GM12801 (cell line): ENCODE measurements around the gene UQCRHL.

ENCODE experiments used
- CTCF ChIP-seq: IDR thresholded peaks from one replicate; pipeline ENCODE4 v1.5.1; 2011; ENCODE audit warnings: control low read depth; ENCODE audit not compliant: insufficient read length; ENCODE audit errors: extremely low read depth

Gene UQCRHL

GRCh38 chr1:15833069-15833679 is 25.7 kb upstream of the UQCRHL start:
- no peak for TF ChIP-seq CTCF

DNA sequence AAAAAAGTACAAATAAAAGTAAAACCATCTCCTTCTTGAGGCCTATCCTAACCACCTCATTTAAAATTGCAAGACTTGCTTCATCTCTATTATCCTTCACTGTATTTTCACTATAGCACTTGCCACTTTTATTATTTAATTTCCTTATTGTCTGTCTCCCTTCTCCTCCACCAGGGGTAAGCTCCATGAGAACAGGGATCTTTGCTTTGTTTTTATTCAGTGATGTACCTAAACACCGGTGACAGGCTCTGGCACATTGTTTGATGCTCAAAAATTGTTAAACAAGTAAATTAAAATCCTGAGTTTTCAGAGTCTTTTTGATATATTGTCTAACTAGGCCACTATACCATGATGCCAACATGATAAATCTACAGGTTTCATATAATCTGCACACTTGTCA is 22.8 kb upstream of the UQCRHL start:
- no peak for TF ChIP-seq CTCF

DNA sequence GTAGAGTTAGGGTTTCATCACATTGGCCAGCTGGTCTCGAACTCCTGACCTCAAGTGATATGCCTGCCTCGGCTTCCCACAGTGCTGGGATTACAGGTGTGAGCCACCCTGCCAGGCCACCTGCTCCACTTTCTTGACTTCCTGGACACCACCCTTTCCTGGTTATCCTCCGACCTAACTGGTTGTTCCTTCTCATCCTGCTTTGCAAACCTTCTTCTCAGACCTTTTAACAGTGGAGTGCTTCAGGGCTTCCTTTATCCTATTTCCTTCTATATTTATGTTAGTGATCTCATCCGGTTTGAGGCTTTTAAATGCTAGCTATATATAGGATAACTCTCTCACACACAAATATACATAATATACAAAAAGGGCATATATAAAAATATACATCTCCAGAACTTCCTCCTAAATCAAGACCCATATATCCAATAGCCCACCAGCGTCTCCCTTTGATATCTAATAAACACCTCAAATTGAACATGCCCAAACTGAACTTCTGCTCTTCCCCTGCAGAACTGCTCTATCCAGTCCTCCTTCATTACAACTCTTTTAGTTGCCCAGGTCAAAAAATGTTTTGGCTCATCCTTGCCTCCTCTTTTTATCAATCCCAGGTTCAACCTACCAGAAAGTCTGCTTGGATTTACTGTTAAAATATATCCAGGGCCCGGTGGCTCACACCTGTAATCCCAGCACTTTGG is 19.5 kb upstream of the UQCRHL start:
- no peak for TF ChIP-seq CTCF

DNA sequence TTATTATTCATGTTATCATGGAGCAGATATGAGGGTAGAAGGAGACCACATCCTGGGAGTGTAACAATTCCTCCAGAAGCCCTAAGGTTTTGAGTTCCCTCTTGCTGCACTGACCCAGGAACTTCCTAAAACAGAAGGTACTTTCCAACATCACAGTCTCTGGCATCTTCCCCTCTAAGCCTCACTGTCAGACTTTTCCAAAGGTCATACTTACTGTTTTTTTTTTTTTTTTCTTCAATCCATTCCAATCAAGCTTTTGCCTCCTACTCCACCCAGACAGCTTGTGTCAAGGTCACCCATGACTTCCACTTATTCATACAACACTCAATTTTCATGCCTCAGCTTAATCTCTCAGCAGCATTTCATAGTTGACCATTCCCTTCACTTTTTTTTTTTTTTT is 18.4 kb upstream of the UQCRHL start:
- TF ChIP-seq CTCF, result no peak

- no peak for TF ChIP-seq CTCF
Observed at GRCh38 chr1:15820478-15820877, 13.0 kb upstream of the UQCRHL start.

GRCh38 chr1:15816674-15817073 is 9.2 kb upstream of the UQCRHL start:
- TF ChIP-seq CTCF, result no peak

DNA sequence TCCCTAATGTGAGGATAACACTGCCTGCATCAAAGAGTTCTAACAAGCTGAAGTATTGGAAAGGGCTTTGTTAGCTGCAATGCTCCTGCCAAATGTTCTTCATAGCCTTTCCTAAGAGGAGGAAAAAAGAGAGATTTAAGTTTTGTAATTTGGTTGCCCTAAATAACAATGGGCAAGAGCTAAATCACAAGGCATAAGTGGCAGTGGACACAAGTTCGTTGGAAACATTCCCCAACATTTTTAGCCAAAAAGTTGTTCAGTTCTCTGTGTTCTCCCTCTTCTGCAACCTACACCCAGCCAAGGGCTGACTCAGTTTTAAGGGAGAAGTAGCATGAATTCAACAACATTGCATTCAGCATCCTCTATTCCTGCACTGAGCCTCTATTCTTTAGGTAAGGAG is 2.6 kb upstream of the UQCRHL start:
- no peak for TF ChIP-seq CTCF
